K562 (cell line): Measurements from ENCODE around the gene TCF19.

Source experiments
- MXI1 ChIP-seq: IDR thresholded peaks from 2 replicates; pipeline ENCODE4 v1.6.1; 2011; ENCODE audit warnings: low read depth, mild to moderate bottlenecking, improper control_type of control experiment, low read length
- MYC ChIP-seq, 2 experiments: fragments of 250-450 bp in 1 of 2; sonication (Bioruptor Pico) in 1 of 2; IDR thresholded peaks; 2 replicates each; pipeline versions ENCODE4 v1.5.1 to v1.6.1; 2012 to 2021; ENCODE audit warnings: low read depth in 2 of 2, borderline replicate concordance in 1 of 2, improper control_type of control experiment in 1 of 2, low read length in 1 of 2, mild to moderate bottlenecking in 1 of 2, moderate library complexity in 1 of 2
- NCOA1 ChIP-seq: fragments of 450-650 bp; IDR thresholded peaks from 2 replicates; pipeline ENCODE4 v1.6.1; 2016; ENCODE audit warnings: low read depth
- SMARCA4 ChIP-seq: fragments of 450-650 bp; IDR thresholded peaks from 2 replicates; pipeline ENCODE4 v1.6.1; 2016
- ZNF184 ChIP-seq: sonication (generic); formaldehyde crosslinking; IDR thresholded peaks from 2 replicates; pipeline ENCODE4 v1.5.0; 2020; ENCODE audit warnings: missing genetic modification reagents
- ZNF274 ChIP-seq: IDR thresholded peaks from 2 replicates; pipeline ENCODE4 v1.6.1; 2011; ENCODE audit warnings: low read depth, mild to moderate bottlenecking, low read length, moderate library complexity, borderline replicate concordance
- TF ChIP-seq, protein P1 (sequence below): sonication (generic); formaldehyde crosslinking; IDR thresholded peaks from 2 replicates; pipeline ENCODE4 v1.4.0; 2020; ENCODE audit warnings: mild to moderate bottlenecking, missing genetic modification reagents

DNA sequence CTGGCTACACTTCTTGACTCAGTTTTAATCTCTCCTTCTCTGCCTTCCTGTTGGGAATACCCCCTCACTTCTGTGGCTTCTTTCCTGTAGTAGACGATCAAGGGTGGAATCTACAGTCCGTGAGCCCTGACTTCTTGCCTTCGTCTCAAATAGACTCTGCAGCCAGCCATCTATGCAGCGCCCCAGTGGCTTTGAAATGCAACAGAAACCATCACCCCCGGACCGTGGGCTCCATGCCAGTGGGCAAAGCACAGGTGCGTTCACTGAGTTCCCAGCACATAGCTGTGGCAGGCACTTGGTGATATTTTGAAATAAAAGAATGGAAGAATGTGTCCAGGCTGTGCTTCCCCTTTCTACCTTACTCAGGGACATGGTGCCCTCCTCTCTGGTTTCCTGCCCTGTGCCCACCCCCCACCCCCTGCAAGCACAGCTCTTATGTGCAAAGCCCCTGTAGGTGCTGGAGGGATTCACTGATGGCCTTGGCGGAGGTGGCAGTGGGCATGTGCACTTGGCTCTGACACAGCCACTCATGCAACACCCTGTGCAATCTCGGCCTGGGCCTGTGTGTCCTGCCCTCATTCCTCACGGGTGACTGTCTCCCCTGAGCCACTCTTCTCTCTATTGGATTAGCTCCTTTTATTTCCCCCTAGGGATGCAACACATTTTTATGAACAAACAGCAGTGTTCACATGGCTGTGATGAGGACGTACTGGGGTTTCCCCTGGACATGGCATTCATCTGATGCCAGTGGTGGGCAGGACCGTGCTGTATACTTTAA is 32.6 kb upstream of the TCF19 start:
- TF ChIP-seq MYC (IDR thresholded peaks at IDR 0.05; ENCODE audit: low read depth, low read length) = no peak
- no peak for TF ChIP-seq MYC (CRISPR knock-in tag; IDR thresholded peaks at IDR 0.05; ENCODE audit: borderline replicate concordance, low read depth)
- TF ChIP-seq NCOA1 = no peak
- TF ChIP-seq SMARCA4 = no peak
- no peak for TF ChIP-seq ZNF274
- TF ChIP-seq ZNF184 (CRISPR knock-in tag) = no peak
- TF ChIP-seq MXI1 = no peak
- TF ChIP-seq, protein P1, sequence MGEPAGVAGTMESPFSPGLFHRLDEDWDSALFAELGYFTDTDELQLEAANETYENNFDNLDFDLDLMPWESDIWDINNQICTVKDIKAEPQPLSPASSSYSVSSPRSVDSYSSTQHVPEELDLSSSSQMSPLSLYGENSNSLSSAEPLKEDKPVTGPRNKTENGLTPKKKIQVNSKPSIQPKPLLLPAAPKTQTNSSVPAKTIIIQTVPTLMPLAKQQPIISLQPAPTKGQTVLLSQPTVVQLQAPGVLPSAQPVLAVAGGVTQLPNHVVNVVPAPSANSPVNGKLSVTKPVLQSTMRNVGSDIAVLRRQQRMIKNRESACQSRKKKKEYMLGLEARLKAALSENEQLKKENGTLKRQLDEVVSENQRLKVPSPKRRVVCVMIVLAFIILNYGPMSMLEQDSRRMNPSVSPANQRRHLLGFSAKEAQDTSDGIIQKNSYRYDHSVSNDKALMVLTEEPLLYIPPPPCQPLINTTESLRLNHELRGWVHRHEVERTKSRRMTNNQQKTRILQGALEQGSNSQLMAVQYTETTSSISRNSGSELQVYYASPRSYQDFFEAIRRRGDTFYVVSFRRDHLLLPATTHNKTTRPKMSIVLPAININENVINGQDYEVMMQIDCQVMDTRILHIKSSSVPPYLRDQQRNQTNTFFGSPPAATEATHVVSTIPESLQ (CRISPR knock-in tag) = no peak
